ENCODE results near the gene DCLK1.
"Not testable (repeated sequence)": the region's sequence is repeated elsewhere in the genome, so short reads cannot be mapped to it uniquely, and the experiment has no call there.

Gene DCLK1

GRCh38 chr13:36082806-36083205, 48.4 kb downstream of the DCLK1 start:
- no peak for DNase-seq

DNA sequence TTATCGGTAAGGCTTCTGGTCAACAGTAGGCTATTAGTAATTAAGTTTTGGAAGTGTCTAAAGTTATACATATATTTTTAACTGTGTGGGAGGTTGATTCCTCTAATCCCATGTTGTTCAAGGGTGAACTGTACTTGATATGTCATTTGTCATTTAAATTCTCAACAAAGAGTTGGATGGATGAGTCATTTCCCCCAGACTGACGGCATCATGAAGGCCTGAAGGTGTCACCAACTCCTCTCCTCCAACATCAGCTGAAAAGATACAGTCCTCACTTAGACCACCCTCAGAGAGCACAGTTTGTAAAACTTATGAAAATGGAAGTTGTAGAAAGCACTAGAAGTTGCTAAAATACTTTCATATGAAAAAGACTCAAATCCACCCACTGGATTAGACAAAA, 48.8 kb downstream of the DCLK1 start:
- no peak for DNase-seq

DNA sequence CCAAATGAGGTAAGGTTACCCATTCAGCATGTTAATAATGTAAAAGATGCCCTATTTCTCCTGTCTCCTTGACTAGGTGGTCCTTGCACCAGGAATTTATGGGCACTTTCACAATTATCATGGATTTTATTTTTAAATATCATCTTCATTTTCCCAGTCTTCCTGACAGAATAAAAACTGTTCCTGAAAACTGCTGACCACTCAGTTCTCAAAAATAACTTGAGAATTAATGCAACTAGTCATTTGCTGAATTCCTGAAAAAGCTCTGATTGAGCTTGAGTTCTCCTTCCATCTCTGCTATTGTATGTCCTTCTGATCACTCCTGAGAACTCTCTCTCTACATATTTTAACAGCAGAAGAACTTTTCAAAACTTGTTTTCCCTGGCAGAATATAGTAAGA, 55.0 kb downstream of the DCLK1 start:
- DNase-seq: no peak

GRCh38 chr13:36074659-36075058, 56.5 kb downstream of the DCLK1 start:
- DNase-seq: no peak

- DNase-seq: no peak
These were observed 58.8 kb downstream of the DCLK1 start for GRCh38 chr13:36072152-36072935.

- not testable (repeated sequence) for DNase-seq
These were observed 60.5 kb downstream of the DCLK1 start for GRCh38 chr13:36070504-36071192.

GRCh38 chr13:36069881-36070366, 61.3 kb downstream of the DCLK1 start:
- DNase-seq: no peak

GRCh38 chr13:36068991-36069390, 62.2 kb downstream of the DCLK1 start:
- no peak for DNase-seq

- no peak for DNase-seq
These were observed 62.6 kb downstream of the DCLK1 start for GRCh38 chr13:36068566-36068965.

GRCh38 chr13:36067746-36068381, 63.3 kb downstream of the DCLK1 start:
- no peak for DNase-seq

DNA sequence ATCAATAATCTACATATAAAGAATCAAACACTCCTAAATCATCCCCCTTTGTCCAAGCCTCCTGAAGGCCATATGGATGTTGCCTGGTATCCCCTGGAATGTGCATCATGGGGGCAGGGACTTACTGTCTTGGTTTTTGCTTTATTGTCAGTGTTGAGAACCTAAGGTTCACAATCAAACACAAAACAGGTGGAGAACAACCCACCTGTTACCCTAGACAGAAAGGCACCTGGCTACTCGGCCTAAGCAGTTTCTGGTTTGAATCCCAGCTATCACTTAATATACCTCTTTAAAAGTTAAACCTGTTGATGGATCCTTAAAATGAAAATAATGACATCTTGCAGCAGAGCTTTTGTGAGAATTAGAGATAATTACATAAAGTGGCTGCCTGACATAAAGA, 68.9 kb downstream of the DCLK1 start:
- DNase-seq: no peak

DNA sequence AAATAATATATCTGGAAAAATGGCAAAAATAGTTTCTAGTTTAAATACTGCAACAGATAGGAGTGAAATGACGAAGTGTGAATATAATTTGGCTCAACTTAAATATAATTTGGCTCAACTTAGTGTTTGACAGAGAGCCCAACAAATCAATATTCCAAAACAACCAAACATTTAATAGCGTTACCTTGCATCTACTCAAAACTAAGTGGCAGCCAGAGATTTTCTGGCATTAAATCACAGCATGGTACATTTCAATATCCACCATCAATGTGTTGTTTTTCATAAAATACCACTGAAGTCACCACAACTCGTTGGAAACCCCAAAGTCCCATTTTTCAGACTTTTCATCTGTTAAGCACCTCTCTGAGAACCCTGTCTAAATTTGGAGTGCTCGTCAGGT, 69.6 kb downstream of the DCLK1 start:
- no peak for DNase-seq

GRCh38 chr13:36061054-36061453, 70.1 kb downstream of the DCLK1 start:
- no peak for DNase-seq

DNA sequence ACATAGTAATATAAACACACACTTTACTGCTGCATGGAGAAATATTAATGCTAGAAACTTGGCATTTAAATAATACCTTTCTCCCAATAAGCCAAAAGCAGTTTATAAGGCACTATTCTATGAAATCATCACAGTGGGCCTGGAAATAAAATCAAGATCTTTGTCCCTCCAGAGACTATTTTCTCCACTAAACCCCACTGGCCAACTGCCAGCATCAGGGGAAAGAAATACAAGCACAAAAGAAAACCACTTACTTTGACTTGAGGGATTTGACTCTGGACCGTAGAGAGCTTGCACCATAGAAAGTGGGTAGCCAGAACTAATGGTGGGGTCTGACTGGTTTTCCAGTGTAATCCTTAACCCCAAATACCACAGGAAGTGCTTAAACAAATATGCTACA, 71.9 kb downstream of the DCLK1 start:
- DNase-seq: no peak

- no peak for DNase-seq
These were observed 73.1 kb downstream of the DCLK1 start for GRCh38 chr13:36058116-36058515.

- DNase-seq: no peak
These were observed 73.6 kb downstream of the DCLK1 start for GRCh38 chr13:36057547-36057946.

- DNase-seq: no peak
These were observed 74.1 kb downstream of the DCLK1 start for GRCh38 chr13:36057041-36057440.

- no peak for DNase-seq
These were observed 75.8 kb downstream of the DCLK1 start for GRCh38 chr13:36055366-36055765.

- DNase-seq: no peak
These were observed 77.1 kb downstream of the DCLK1 start for GRCh38 chr13:36054041-36054440.

GRCh38 chr13:36051082-36051481, 80.1 kb downstream of the DCLK1 start:
- no peak for DNase-seq

- DNase-seq: no peak
These were observed 84.5 kb downstream of the DCLK1 start for GRCh38 chr13:36046672-36047071.

GRCh38 chr13:36038785-36039555, 92.2 kb downstream of the DCLK1 start:
- DNase-seq: no peak

- DNase-seq: no peak
These were observed 98.1 kb downstream of the DCLK1 start for GRCh38 chr13:36033035-36033434.
